SIG-M5 (cell line): ENCODE results near the gene ZNF157.
"Not testable (repeated sequence)": the region's sequence is repeated elsewhere in the genome, so short reads cannot be mapped to it uniquely, and the experiment has no call there.

ENCODE experiments used
- DNase-seq: peaks from one replicate; lab custom pipeline; 2025; lab: John Stamatoyannopoulos, UW

ZNF157 gene

GRCh38 chrX:47370278-47370677 is at the start of gene ZNF157:
Gene ZNF157 (plus strand): TSS chrX:47370578. CDS start chrX:47370669, 91 bp downstream.
- no peak for DNase-seq

- no peak for DNase-seq
Measured at GRCh38 chrX:47321386-47321785, 49.0 kb upstream of the ZNF157 start.

- DNase-seq: no peak
Measured at GRCh38 chrX:47321823-47322371, 48.5 kb upstream of the ZNF157 start.

GRCh38 chrX:47327902-47328301 is 42.5 kb upstream of the ZNF157 start:
- DNase-seq: no peak

DNA sequence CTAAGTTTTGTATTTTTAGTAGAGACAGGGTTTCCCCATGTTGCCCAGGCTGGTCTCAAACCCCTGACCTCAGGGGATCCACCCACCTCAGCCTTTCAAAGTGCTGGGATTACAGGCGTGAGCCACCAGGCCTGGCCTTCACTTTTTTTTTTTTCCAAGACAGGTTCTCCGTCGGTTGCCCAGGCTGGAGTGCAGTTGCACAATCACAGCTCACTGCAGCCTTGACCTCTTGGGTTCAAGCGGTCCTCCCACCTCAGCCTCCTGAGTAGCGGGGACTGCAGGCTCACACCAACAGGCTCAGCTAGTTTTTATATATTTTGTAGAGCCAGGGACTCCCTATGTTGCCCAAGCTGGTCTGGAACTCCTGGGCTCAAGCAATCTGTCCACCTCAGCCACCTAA is 37.6 kb upstream of the ZNF157 start:
- not testable (repeated sequence) for DNase-seq

DNA sequence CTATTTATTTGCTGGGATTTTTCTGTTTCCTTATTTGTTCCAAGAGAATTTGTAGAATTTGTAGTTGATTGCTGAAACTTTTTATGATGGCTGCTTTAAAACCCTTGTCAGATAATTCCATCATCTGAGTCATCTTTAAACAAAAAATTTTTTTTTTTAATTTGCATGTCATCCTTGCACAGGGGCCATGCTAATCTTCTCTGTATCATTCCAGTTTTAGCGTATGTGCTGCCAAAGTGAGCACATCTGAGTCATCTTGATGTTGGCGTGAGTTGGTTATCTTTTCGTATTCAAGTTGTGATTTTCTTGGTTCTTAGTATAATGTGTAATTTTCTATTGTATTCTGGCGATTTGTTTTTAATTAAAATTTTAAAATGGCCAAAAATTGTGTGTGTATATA is 18.7 kb upstream of the ZNF157 start:
- DNase-seq: no peak

- no peak for DNase-seq
Measured at GRCh38 chrX:47358387-47359065, 11.9 kb upstream of the ZNF157 start.

DNA sequence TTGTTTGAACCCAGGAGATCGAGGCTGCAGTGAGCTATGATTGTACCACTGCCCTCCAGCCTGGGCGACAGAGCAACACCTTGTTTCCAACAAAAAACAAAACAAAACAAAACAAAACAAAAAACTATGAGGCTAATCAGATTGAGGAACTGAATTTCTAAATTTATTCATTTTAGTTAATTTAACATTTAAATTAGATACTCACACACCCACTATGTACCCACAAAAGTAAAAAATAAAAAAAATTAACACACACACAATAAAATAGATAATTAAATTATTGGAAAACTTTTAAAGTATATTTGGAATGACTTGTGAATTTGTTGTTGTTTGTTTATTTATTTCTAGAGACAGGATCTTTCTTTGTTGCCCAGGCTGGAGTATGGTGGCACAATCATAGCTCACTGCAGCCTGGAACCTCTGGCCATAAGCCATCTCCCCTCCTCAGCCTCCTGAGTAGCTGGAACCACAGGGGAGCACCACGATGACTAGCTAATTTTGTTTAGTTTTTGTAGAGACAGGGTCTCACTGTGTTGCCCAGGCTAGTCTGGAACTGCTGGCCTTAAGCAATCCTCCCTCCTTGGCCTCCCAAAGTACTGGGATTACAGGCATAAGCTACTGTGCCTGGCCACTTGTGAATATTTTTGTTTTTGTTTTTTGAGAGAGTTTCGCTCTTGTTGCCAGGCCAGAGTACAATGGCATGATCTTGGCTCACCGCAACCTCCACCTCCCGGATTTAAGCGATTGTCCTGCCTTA is 9.8 kb upstream of the ZNF157 start:
- DNase-seq: no peak

DNA sequence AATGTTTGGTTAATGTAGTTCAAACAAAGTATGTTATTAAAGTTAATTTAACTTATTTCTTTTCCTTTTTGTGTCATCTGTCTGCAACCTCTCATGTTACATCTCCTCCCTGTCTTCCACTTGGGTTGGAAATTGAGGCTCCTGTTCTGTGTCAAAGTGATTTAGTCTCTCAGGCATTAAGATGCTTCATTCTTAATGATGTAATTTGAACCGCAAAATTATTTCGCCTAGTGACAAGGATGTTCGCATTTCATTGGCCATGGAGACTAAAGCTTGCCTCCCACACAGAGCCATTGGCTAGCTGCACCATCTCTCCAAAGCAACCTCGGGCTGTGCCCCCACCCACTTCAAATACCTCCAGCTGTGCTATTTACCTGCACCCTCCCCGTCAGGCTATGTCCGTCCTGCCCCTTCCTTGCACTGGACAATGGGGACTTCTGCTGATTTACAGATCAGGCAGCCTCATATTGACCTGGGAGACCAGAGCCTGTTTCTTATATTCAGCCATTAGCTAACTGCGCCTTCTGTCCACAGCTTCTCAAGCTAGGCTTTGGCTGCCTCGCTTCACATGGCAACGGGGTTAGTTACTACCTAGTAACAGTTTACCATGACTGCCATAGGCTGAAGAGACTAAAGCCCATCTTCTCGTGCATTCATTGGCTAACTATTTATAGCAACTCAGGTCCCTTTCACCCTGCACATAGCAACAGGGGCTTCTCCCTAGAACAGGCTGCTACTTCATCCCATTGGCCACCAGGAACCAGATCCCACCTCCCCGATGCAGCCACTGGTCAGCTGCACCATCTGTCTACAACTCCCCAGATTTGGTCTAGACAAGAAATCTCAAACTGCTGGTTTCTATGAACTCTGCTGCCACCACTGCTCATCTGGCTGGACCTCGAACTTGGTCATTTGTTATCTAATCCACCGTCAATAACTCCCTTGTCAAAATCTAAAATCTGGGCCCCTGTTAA is 8.6 kb upstream of the ZNF157 start:
- DNase-seq: no peak

GRCh38 chrX:47366041-47366722 is 4.2 kb upstream of the ZNF157 start:
- DNase-seq: no peak

DNA sequence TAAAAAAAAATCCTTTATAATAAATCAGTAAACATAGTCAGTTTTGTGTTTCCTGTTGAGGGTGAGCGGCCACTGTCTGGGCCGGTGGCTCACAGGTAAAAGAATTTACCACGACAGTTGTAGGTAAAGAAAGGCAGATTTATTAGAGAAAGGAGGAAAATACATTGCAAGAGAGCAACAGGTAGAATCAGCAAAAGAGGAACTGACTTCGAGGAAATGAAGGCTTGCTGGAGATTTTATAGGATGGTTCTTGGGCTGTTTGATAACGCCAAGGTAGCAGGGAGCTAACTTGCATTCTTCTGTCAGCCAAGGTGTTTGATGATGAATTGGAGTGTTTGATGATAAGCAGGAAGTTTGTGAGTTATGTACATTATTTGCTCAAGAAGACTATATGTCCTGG is 2.8 kb downstream of the ZNF157 start:
- DNase-seq: no peak

DNA sequence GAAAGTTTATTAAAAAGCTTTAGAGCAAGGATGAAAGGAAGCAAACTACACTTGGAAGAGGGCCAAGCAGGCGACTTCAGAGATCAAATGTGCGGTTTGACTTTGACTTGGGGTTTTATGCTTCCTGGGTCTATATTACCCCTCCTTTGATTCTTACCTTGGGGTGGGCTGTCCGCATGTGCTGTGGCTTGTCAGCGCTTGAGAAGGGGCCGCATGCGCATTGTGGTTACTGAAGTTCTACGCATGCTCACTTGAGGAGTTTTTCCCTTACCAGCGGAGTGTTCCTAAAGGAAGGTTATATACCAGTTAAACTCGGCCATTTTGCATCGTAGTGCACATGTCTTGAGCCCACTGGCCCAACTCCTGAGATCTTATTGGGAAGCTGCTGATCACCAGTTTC is 9.9 kb downstream of the ZNF157 start:
- no peak for DNase-seq

GRCh38 chrX:47380837-47381236 is 10.5 kb downstream of the ZNF157 start:
- not testable (repeated sequence) for DNase-seq

DNA sequence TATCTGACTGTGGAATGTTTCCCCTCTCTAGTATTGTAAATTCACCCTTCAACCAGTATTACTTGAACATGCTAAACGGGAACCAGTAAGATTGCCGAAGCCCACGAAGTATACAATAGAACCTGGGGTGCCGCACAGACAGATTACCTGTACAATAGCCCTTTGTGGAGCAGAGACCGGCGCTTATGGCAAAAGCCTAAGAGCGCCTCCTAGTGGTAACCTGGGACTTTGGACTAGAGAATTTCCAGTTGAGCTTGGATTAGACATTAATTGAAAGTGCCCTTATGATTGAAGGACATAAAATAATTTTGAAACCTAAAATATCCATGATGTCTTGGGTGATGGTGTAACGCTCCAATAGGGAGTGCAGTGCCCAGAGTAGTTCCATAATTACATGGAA is 14.1 kb downstream of the ZNF157 start:
- no peak for DNase-seq

GRCh38 chrX:47390780-47391179 is 20.4 kb downstream of the ZNF157 start:
- no peak for DNase-seq

GRCh38 chrX:47413179-47413594 is 42.8 kb downstream of the ZNF157 start:
- DNase-seq: no peak

- DNase-seq: no peak
Measured at GRCh38 chrX:47420265-47420664, 49.9 kb downstream of the ZNF157 start.

DNA sequence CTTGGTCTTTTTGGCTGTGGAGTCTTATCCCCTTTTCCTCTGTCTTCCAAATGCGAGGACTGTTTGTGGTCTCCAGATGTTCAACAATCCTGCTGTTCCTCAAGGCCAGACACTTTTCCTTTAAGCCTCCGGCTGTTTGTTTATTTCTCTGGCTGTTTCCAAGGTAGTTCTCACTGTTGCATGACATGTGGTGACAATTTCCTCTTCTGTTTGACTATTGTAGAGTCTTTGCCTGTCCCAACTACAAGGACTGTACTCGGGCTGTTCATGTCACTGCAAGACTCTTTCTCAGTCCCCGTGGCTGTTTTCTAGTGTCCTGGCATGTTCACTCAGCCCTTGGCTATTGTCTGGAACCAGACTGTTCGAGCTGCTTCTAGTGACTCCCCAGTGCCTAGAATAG is 50.6 kb downstream of the ZNF157 start:
- no peak for DNase-seq

GRCh38 chrX:47422444-47422843 is 52.1 kb downstream of the ZNF157 start:
- DNase-seq: no peak

DNA sequence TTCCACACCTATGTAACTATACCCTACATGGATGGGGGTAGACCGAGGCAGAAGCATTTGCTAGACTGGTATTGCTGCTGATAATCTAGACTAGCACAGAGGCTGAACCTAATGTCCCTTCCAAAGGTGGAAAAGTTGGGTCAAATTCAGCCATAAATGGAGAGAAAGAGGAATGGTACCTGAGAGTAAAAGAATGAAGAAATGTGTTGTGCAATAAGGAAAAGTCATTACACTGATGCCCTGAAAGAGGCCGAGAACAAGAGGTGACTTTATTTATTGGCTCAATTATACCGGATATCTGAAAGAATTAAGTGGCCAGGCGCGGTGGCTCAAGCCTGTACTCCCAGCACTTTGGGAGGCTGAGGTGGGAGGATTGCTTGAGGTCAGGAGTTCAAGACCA is 60.5 kb downstream of the ZNF157 start:
- no peak for DNase-seq

GRCh38 chrX:47446431-47446830 is 76.1 kb downstream of the ZNF157 start:
- no peak for DNase-seq

GRCh38 chrX:47446971-47447370 is 76.6 kb downstream of the ZNF157 start:
- no peak for DNase-seq
